WTC11 (cell line): Measurements from ENCODE around the gene RPH3AL. TPM values are rescaled to one million over a fixed set of nuclear protein-coding genes. Genes with fewer than 3 reads are reported as not detected.
"Not testable (repeated sequence)": the region's sequence is repeated elsewhere in the genome, so short reads cannot be mapped to it uniquely, and the experiment has no call there.

Source experiments
- ATAC-seq: fragments of 200-7000 bp; cut with Tn5 transposase; 2 replicates; pipeline ENCODE4 v1.10.0; 2021; ENCODE audit warnings: mild to moderate bottlenecking, moderate library complexity
- CTCF ChIA-PET: fragments of 300-600 bp; sonication (Branson Sonifier 250); formaldehyde crosslinking; loops from one replicate; lab custom pipeline; 2021; ENCODE audit warnings: antibody characterized with exemption; lab: Charles Lee
- POLR2A ChIA-PET: fragments of 350-600 bp; sonication (Branson Sonifier 250); formaldehyde crosslinking; loops from one replicate; lab custom pipeline; 2021; ENCODE audit warnings: antibody characterized with exemption; lab: Charles Lee
- DNase-seq: peaks from one replicate; pipeline ENCODE4 v3.0.0; 2021; ENCODE audit warnings: low spot score
- H3K27ac Mint-ChIP-seq: 2 replicates; pipeline ENCODE4 v1.8.0; 2021; ENCODE audit warnings: mixed read lengths
- H3K27me3 Mint-ChIP-seq: 2 replicates; pipeline ENCODE4 v1.8.0; 2021; ENCODE audit warnings: low read depth, mild to moderate bottlenecking, moderate library complexity, mixed read lengths
- H3K36me3 Mint-ChIP-seq: 2 replicates; pipeline ENCODE4 v1.8.0; 2021; ENCODE audit warnings: mixed read lengths
- H3K4me1 Mint-ChIP-seq: 2 replicates; pipeline ENCODE4 v1.8.0; 2022; ENCODE audit warnings: mixed read lengths
- H3K4me3 Mint-ChIP-seq: 2 replicates; pipeline ENCODE4 v1.8.0; 2021; ENCODE audit warnings: mild to moderate bottlenecking, moderate library complexity, mixed read lengths
- H3K9me3 Mint-ChIP-seq: 2 replicates; pipeline ENCODE4 v1.8.0; 2021; ENCODE audit warnings: mixed read lengths
- ATF1 ChIP-seq: sonication (generic); formaldehyde crosslinking; IDR thresholded peaks from 2 replicates; pipeline ENCODE4 v1.8.1; 2023; ENCODE audit warnings: mild to moderate bottlenecking, moderate library complexity, missing genetic modification reagents
- CBFB ChIP-seq: sonication (generic); formaldehyde crosslinking; IDR thresholded peaks from 2 replicates; pipeline ENCODE4 v1.8.1; 2022; ENCODE audit warnings: mild to moderate bottlenecking, low read depth, missing genetic modification reagents
- FOXP1 ChIP-seq: sonication (generic); formaldehyde crosslinking; IDR thresholded peaks from 2 replicates; pipeline ENCODE4 v1.8.0; 2022; ENCODE audit warnings: missing genetic modification reagents, mild to moderate bottlenecking, moderate library complexity, borderline replicate concordance
- GRHL2 ChIP-seq: fragments of 250-450 bp; sonication (Bioruptor Pico); IDR thresholded peaks from 2 replicates; pipeline ENCODE4 v1.8.0; 2022; ENCODE audit warnings: mild to moderate bottlenecking, moderate library complexity; ENCODE audit not compliant: insufficient replicate concordance, severe bottlenecking
- HMGA2 ChIP-seq: fragments of 250-450 bp; sonication (Bioruptor Pico); IDR thresholded peaks from 2 replicates; pipeline ENCODE4 v1.4.0; 2021; ENCODE audit warnings: mild to moderate bottlenecking, moderate library complexity
- RORB ChIP-seq: fragments of 250-450 bp; sonication (Bioruptor Pico); IDR thresholded peaks from 2 replicates; pipeline ENCODE4 v1.9.0; 2021; ENCODE audit warnings: mild to moderate bottlenecking
- TEAD1 ChIP-seq: sonication (generic); formaldehyde crosslinking; IDR thresholded peaks from 2 replicates; pipeline ENCODE4 v1.8.0; 2022; ENCODE audit warnings: mild to moderate bottlenecking, missing genetic modification reagents
- ZNF423 ChIP-seq: fragments of 250-450 bp; sonication (Bioruptor Pico); IDR thresholded peaks from 2 replicates; pipeline ENCODE4 v2.1.2; 2022; ENCODE audit warnings: mild to moderate bottlenecking, moderate library complexity
- ZNF671 ChIP-seq: fragments of 250-450 bp; sonication (Bioruptor Pico); IDR thresholded peaks from 2 replicates; pipeline ENCODE4 v1.8.0; 2021; ENCODE audit warnings: mild to moderate bottlenecking
- total RNA-seq: library from RNA; stranded (reverse); gene quantifications from 3 replicates; pipeline ENCODE4 v1.2.3, GENCODE V29; 2021
- TF ChIP-seq, protein P1 (sequence below): sonication (generic); formaldehyde crosslinking; IDR thresholded peaks from 2 replicates; pipeline ENCODE4 v1.8.1; 2023; ENCODE audit warnings: mild to moderate bottlenecking, moderate library complexity, missing genetic modification reagents
- TF ChIP-seq, protein P2 (sequence below): fragments of 250-450 bp; sonication (Bioruptor Pico); IDR thresholded peaks from 2 replicates; pipeline ENCODE4 v1.9.0; 2021; ENCODE audit warnings: mild to moderate bottlenecking
- TF ChIP-seq, protein P3 (sequence below): fragments of 250-450 bp; sonication (Bioruptor Pico); IDR thresholded peaks from 2 replicates; pipeline ENCODE4 v2.1.2; 2022; ENCODE audit warnings: mild to moderate bottlenecking, moderate library complexity
- TF ChIP-seq, protein P4 (sequence below): sonication (generic); formaldehyde crosslinking; IDR thresholded peaks from 2 replicates; pipeline ENCODE4 v1.8.1; 2022; ENCODE audit warnings: missing genetic modification reagents, borderline replicate concordance

Gene RPH3AL
- total RNA-seq, 1 experiment from 2014 or later = 2.0 TPM

DNA sequence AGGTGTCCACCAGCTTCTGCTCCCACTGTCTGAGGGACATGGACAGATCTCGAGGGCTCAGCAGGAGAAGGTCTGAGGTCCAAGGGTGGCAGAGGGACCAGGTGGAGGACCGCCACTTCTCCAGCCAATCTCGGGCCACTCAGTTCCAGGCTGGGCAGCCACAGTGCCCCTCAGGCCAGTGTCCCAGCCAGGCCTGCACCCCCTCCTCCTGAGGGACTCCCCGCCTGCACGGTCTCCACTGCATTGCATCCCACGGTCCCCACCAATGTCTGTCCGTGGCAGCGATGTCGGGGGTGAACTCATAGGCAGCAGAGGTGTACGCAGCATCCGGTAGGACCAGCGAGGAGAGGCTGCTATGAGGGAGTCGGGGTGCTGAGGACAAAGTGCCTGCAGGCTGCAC is 107.0 kb downstream of the RPH3AL start:
- Mint-ChIP-seq H3K4me1 (no peaks in the 10 kb centered on the region), H3K27me3 (peaks cover 4% of the 10 kb centered on the region), H3K27ac (no peak overlapping the region), H3K9me3 (peaks cover 12% of the 10 kb centered on the region), H3K36me3 (no peaks in the 10 kb centered on the region), H3K4me3 (no peak overlapping the region)
- TF ChIP-seq CBFB (CRISPR knock-in tag) = no peak
- TF ChIP-seq, protein P1, sequence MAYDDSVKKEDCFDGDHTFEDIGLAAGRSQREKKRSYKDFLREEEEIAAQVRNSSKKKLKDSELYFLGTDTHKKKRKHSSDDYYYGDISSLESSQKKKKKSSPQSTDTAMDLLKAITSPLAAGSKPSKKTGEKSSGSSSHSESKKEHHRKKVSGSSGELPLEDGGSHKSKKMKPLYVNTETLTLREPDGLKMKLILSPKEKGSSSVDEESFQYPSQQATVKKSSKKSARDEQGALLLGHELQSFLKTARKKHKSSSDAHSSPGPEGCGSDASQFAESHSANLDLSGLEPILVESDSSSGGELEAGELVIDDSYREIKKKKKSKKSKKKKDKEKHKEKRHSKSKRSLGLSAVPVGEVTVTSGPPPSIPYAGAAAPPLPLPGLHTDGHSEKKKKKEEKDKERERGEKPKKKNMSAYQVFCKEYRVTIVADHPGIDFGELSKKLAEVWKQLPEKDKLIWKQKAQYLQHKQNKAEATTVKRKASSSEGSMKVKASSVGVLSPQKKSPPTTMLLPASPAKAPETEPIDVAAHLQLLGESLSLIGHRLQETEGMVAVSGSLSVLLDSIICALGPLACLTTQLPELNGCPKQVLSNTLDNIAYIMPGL = no peak
- TF ChIP-seq ATF1 (CRISPR knock-in tag) = no peak
- no peak for TF ChIP-seq FOXP1 (CRISPR knock-in tag)
- CTCF ChIA-PET = no interaction called here
- POLR2A ChIA-PET = no interaction called here
- DNase-seq = peak; percentile 5
- no peak for ATAC-seq

DNA sequence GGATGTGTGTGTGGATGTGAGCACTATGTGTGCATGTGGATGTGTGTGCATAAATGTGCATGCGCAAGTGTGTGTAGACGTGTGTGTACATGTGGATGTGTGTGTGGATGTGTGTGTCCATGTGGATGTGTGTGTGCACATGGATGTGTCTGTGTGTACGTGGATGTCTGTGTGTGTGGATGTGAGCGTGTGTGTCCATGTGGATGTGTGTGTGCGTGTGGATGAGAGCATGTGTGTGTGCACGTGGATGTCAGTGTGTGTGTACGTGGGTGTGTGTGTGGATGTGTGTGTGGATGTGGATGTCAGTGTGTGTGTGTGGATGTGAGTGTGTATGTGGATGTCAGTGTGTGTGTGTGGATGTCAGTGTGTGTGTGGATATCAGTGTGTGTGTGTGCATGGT is 107.6 kb downstream of the RPH3AL start:
- TF ChIP-seq RORB (CRISPR knock-in tag) (no peak), HMGA2 (CRISPR knock-in tag) (no peak), ZNF671 (CRISPR knock-in tag) (no peak)
- TF ChIP-seq, protein P2, sequence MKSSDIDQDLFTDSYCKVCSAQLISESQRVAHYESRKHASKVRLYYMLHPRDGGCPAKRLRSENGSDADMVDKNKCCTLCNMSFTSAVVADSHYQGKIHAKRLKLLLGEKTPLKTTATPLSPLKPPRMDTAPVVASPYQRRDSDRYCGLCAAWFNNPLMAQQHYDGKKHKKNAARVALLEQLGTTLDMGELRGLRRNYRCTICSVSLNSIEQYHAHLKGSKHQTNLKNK (CRISPR knock-in tag) = no peak
- TF ChIP-seq, protein P3, sequence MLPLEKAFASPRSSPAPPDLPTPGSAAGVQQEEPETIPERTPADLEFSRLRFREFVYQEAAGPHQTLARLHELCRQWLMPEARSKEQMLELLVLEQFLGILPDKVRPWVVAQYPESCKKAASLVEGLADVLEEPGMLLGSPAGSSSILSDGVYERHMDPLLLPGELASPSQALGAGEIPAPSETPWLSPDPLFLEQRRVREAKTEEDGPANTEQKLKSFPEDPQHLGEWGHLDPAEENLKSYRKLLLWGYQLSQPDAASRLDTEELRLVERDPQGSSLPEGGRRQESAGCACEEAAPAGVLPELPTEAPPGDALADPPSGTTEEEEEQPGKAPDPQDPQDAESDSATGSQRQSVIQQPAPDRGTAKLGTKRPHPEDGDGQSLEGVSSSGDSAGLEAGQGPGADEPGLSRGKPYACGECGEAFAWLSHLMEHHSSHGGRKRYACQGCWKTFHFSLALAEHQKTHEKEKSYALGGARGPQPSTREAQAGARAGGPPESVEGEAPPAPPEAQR (CRISPR knock-in tag) = no peak
- ATAC-seq (no peak), DNase-seq (peak; percentile 1)
- Mint-ChIP-seq H3K27ac (peak overlapping the region; percentile 33; the same call in 1 of the 2 replicates), H3K4me3 (no peak overlapping the region), H3K36me3 (no peaks in the 10 kb centered on the region), H3K4me1 (no peaks in the 10 kb centered on the region), H3K9me3 (peaks cover 12% of the 10 kb centered on the region), H3K27me3 (peaks cover 4% of the 10 kb centered on the region)
- CTCF ChIA-PET = no interaction called here
- POLR2A ChIA-PET = no interaction called here

DNA sequence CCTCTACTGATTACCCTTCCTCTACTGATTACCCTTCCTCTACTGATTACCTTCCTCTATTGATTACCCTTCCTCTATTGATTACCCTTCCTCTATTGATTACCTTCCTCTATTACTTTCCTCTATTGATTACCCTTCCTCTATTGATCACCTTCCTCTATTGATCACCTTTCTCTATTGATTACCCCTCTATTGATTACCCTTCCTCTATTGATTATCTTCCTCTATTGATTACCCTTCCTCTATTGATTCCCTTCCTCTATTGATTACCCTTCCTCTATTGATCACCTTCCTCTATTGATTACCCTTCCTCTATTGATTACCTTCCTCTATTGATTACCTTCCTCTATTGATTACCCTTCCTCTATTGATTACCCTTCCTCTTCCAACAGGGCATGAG is 108.7 kb downstream of the RPH3AL start:
- POLR2A ChIA-PET, H3K27ac Mint-ChIP-seq, H3K4me3 Mint-ChIP-seq, H3K27me3 Mint-ChIP-seq, H3K36me3 Mint-ChIP-seq, H3K4me1 Mint-ChIP-seq, ATAC-seq, DNase-seq, CTCF ChIA-PET: not testable (repeated sequence)
- peaks cover 12% of the 10 kb centered on the region for H3K9me3 Mint-ChIP-seq

DNA sequence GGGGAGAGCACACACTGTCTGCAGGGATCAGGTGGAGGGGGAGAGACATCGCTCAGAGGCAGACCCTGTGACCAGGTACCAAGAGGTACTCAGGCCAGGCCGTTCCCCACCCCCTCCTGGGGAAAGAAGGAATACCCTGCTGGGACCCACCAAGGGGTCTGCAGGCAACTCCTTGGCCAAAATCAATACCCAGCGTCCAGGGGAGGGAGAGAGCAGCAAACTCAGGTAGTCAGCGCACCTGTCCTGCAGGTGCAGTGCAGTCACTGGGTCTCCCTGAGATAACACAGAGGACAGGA is 113.7 kb downstream of the RPH3AL start:
- Mint-ChIP-seq H3K4me1 (peaks cover 28% of the 10 kb centered on the region), H3K27ac (no peak overlapping the region), H3K27me3 (no peaks in the 10 kb centered on the region), H3K9me3 (peaks cover 5% of the 10 kb centered on the region), H3K4me3 (no peak overlapping the region), H3K36me3 (no peaks in the 10 kb centered on the region)
- peak; percentile 6 for DNase-seq
- ChIA-PET CTCF (no interaction called here), POLR2A (no interaction called here)
- no peak for TF ChIP-seq GRHL2 (CRISPR knock-in tag)
- TF ChIP-seq ZNF423 = peak; percentile 56
- ATAC-seq = no peak

DNA sequence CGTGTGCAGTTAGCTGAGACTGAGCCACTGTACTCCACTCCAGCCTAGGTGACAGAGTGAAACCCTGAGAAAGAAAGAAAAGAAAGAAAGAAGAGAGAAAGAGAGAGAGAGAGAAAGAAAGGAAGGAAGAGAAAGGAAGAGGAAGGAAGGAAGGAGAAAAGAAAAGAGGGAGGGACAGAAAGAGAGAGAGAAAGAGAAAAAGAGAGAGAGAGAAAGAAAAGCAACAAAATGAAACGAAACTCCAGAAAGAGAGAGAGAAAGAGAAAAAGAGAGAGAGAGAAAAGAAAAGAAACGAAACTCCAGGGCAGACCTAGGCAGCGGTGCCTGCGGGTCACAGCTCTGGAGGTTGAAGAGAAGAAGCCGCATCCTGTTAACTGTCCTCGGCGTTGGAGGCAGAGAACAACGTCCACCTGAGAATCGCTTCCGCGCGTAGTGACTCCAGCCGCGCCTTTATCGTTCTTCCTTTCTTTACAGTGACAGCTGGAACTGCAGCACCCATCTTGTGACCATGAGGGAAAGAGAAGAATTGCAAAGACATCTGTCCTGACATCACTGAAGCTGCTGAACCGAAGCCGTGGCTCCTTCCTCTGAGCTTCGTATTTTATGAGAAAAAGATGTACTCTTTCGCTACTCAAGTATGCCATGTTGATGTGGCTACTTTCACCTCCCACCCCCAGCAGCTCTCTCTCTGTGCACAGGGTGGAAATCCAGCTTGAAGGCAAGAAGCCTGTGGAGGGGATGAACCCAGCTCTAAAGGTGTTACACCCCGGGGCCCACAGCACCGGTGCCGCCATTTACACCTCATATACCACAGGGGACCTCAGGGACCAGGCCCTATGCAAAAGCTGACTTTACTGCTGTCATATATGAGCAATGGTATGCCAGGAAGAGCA is 114.3 kb downstream of the RPH3AL start:
- H3K36me3 Mint-ChIP-seq = no peaks in the 10 kb centered on the region
- peaks cover 31% of the 10 kb centered on the region for H3K4me1 Mint-ChIP-seq
- no peak for ATAC-seq
- peak overlapping the region; percentile 41 for H3K27ac Mint-ChIP-seq
- H3K4me3 Mint-ChIP-seq = no peak overlapping the region
- TF ChIP-seq, protein P4, sequence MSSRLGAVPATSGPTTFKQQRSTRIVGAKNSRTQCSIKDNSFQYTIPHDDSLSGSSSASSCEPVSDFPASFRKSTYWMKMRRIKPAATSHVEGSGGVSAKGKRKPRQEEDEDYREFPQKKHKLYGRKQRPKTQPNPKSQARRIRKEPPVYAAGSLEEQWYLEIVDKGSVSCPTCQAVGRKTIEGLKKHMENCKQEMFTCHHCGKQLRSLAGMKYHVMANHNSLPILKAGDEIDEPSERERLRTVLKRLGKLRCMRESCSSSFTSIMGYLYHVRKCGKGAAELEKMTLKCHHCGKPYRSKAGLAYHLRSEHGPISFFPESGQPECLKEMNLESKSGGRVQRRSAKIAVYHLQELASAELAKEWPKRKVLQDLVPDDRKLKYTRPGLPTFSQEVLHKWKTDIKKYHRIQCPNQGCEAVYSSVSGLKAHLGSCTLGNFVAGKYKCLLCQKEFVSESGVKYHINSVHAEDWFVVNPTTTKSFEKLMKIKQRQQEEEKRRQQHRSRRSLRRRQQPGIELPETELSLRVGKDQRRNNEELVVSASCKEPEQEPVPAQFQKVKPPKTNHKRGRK (CRISPR knock-in tag) = peak; percentile 63; the same call in 1 of the 2 replicates
- no peak for TF ChIP-seq TEAD1 (CRISPR knock-in tag)
- TF ChIP-seq, all 79 proteins: peak for 1
- peak; percentile 9 for DNase-seq
- ChIA-PET CTCF (interaction anchor here (0.7 kb wide), 1 partner anchor 71 kb away, joined by 3 read pairs; no protein-coding TSS in a partner anchor), POLR2A (no interaction called here)
- Mint-ChIP-seq H3K9me3 (no peaks in the 10 kb centered on the region), H3K27me3 (no peaks in the 10 kb centered on the region)
